CD4-positive, alpha-beta T cell (primary cell): ENCODE data around the gene AP4M1. TPM values are rescaled to one million over a fixed set of nuclear protein-coding genes. Genes with fewer than 3 reads are reported as not detected.

ENCODE experiments used
- ATAC-seq: fragments of 200-7000 bp; cut with Tn5 transposase; one replicate; pipeline ENCODE4 v1.10.0; 2022; ENCODE audit warnings: mild to moderate bottlenecking; ENCODE audit not compliant: poor library complexity
- CTCF ChIA-PET: fragments of 350-600 bp; sonication (Branson Sonifier 250); formaldehyde crosslinking; loops from one replicate; lab custom pipeline; 2021; ENCODE audit warnings: antibody characterized with exemption, inconsistent platforms; lab: Charles Lee
- POLR2A ChIA-PET: fragments of 350-600 bp; sonication (Branson Sonifier 250); formaldehyde crosslinking; loops from one replicate; lab custom pipeline; 2021; ENCODE audit warnings: antibody characterized with exemption, inconsistent platforms; lab: Charles Lee
- DNase-seq, 14 experiments: peaks; one replicate each; pipeline ENCODE4 v3.0.0-alpha.2; 2013 to 2020; ENCODE audit warnings: mixed read lengths in 2 of 14
- H3K27ac ChIP-seq, 2 donors: one replicate each; pipeline versions ENCODE4 v1.5.1 to v1.7.0; 2013; ENCODE audit warnings: low read length in 2 of 2, low read depth in 1 of 2, mild to moderate bottlenecking in 1 of 2
- H3K27me3 ChIP-seq, 2 experiments: 1 replicate in 1 of 2; 2 replicates in 1 of 2; pipeline versions ENCODE4 v1.6.1 to v1.7.0; 2013; ENCODE audit warnings: low read length in 2 of 2, control low read depth in 1 of 2, mild to moderate bottlenecking in 1 of 2, moderate library complexity in 1 of 2; ENCODE audit not compliant: insufficient read depth in 2 of 2, control insufficient read depth in 1 of 2
- H3K36me3 ChIP-seq: one replicate; pipeline ENCODE4 v1.6.1; 2013; ENCODE audit warnings: low read length, control low read depth; ENCODE audit not compliant: insufficient read depth
- H3K4me1 ChIP-seq: one replicate; pipeline ENCODE4 v1.6.1; 2013; ENCODE audit warnings: low read length, control low read depth; ENCODE audit not compliant: insufficient read depth
- H3K4me3 ChIP-seq: one replicate; pipeline ENCODE4 v1.5.1; 2013; ENCODE audit warnings: mild to moderate bottlenecking, low read length, moderate library complexity
- H3K9me3 ChIP-seq, 2 experiments: 1 replicate in 1 of 2; 2 replicates in 1 of 2; pipeline versions ENCODE4 v1.6.1 to v1.7.0; 2013; ENCODE audit warnings: low read length in 2 of 2, mild to moderate bottlenecking in 2 of 2, control low read depth in 1 of 2, moderate library complexity in 1 of 2; ENCODE audit not compliant: control insufficient read depth in 1 of 2, insufficient read depth in 1 of 2
- H3K27ac Mint-ChIP-seq: one replicate; pipeline ENCODE4 v1.8.0; 2020; ENCODE audit warnings: mixed read lengths
- H3K27me3 Mint-ChIP-seq: one replicate; pipeline ENCODE4 v1.8.0; 2021; ENCODE audit warnings: mixed read lengths
- H3K36me3 Mint-ChIP-seq: one replicate; pipeline ENCODE4 v1.8.0; 2021; ENCODE audit warnings: low read depth, mixed read lengths
- H3K4me1 Mint-ChIP-seq: one replicate; pipeline ENCODE4 v1.8.0; 2021; ENCODE audit warnings: low read depth, mixed read lengths
- H3K4me3 Mint-ChIP-seq: one replicate; pipeline ENCODE4 v1.8.0; 2020; ENCODE audit warnings: mild to moderate bottlenecking, mixed read lengths
- H3K9me3 Mint-ChIP-seq: one replicate; pipeline ENCODE4 v1.8.0; 2020; ENCODE audit warnings: mixed read lengths
- intact Hi-C, 2 experiments: fragments of 100-400 bp; cut with DNase I in 1 of 2; cut with micrococcal nuclease in 1 of 2; formaldehyde crosslinking; loops; one replicate each; pipeline versions ENCODE4 v1.15.1 to v1.9.0; 2023 to 2025; cut with DNase I, micrococcal nuclease
- total RNA-seq, 174 experiments: library from RNA in 2 of 174; stranded (reverse) in 2 of 174; gene quantifications; one replicate each; pipeline ENCODE4 v1.2.3 and lab custom pipeline; 2021 to 2026
- TF ChIP-seq, protein P1 (sequence below): fragments of 200-600 bp; IDR thresholded peaks from one replicate; pipeline ENCODE4 v1.8.0; 2022; ENCODE audit warnings: antibody characterized with exemption, mild to moderate bottlenecking

The AP4M1 gene
- total RNA-seq, 2 experiments from 2014 or later: 2.8 to 4.0 TPM

DNA sequence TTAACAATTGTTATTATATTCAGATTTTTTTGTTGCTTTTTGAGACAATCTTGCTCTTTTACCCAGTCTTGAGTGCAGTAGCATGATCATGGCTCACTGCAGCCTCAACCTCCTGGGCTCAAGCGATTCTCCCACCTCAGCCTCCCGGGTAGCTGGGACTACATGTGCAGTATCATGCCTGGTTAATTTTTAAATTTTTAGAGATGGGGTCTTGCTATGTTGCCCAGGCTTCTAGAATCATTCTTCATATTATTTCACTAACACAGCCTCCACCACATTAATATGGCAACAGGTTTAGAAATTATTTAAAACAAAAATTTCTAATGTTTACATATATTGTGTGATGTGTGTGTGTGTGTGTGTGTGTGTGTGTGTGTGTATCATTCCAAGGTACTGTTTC lies 45.8 kb downstream of the AP4M1 start:
- intact Hi-C loops: no loop called here
- peaks cover 33% of the 10 kb centered on the region for H3K4me1 Mint-ChIP-seq
- H3K36me3 ChIP-seq: peaks cover 6% of the 10 kb centered on the region
- H3K27me3 ChIP-seq: no peaks in the 10 kb centered on the region
- peak overlapping the region; percentile 95 for H3K27ac Mint-ChIP-seq
- ATAC-seq (no peak), DNase-seq (no peak)
- H3K27me3 Mint-ChIP-seq: no peaks in the 10 kb centered on the region
- CTCF ChIA-PET: interaction anchor here (1.7 to 1.8 kb wide), 2 partner anchors 14 to 43 kb away, joined by 4 to 5 read pairs; no protein-coding TSS in a partner anchor
- POLR2A ChIA-PET: interaction anchor here (0.7 to 4.0 kb wide), 7 partner anchors 9 to 228 kb away, joined by 4 to 53 read pairs (median 15); partner anchors contain the start of genes AP4M1, GAL3ST4, MCM7 and TRAPPC14
- H3K36me3 Mint-ChIP-seq: peaks cover 28% of the 10 kb centered on the region
- no peak overlapping the region for H3K27ac ChIP-seq
- no peak overlapping the region for H3K4me3 ChIP-seq
- H3K4me3 Mint-ChIP-seq: no peak overlapping the region
- H3K4me1 ChIP-seq: peaks cover 32% of the 10 kb centered on the region
- no peaks in the 10 kb centered on the region for H3K9me3 ChIP-seq
- TF ChIP-seq, protein P1, sequence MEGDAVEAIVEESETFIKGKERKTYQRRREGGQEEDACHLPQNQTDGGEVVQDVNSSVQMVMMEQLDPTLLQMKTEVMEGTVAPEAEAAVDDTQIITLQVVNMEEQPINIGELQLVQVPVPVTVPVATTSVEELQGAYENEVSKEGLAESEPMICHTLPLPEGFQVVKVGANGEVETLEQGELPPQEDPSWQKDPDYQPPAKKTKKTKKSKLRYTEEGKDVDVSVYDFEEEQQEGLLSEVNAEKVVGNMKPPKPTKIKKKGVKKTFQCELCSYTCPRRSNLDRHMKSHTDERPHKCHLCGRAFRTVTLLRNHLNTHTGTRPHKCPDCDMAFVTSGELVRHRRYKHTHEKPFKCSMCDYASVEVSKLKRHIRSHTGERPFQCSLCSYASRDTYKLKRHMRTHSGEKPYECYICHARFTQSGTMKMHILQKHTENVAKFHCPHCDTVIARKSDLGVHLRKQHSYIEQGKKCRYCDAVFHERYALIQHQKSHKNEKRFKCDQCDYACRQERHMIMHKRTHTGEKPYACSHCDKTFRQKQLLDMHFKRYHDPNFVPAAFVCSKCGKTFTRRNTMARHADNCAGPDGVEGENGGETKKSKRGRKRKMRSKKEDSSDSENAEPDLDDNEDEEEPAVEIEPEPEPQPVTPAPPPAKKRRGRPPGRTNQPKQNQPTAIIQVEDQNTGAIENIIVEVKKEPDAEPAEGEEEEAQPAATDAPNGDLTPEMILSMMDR: no peak
- no peaks in the 10 kb centered on the region for H3K9me3 Mint-ChIP-seq

DNA sequence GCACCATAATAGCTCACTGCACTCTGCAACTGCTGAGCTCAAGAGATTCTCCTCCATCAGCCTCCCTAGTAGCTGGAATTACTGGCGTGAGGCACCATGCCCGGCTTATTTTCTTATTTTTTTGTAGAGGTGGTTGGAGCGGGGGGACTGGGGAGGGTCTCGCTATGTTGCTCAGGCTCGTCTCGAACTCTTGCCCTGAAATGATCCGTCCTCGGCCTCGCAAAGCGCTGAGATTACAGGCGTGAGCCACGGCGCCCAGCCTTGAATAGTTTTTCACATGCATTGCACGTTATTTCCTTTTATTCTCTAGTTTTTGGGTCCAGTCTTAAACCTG lies 46.7 kb downstream of the AP4M1 start:
- POLR2A ChIA-PET: interaction anchor here (0.6 to 4.0 kb wide), 37 partner anchors 10 to 438 kb away, joined by 3 to 53 read pairs (median 6); partner anchors contain the start of genes AP4M1, FBXO24, GAL3ST4 and GPC2
- peaks cover 38% of the 10 kb centered on the region for H3K36me3 Mint-ChIP-seq
- H3K9me3 ChIP-seq: no peaks in the 10 kb centered on the region
- H3K4me1 Mint-ChIP-seq: peaks cover 35% of the 10 kb centered on the region
- peak overlapping the region; percentile 89 to 94 for H3K27ac ChIP-seq
- peak overlapping the region; percentile 95 for H3K27ac Mint-ChIP-seq
- intact Hi-C loops: loop anchor here (1.0 to 2.0 kb wide), 4 partner anchors 10 to 29 kb away; partner anchors contain the start of genes GPC2 (in 2 of the 2), STAG3 (in 2 of the 2) and TRAPPC14 (in 1 of the 2)
- ATAC-seq (peak; percentile 5), DNase-seq (no peak)
- TF ChIP-seq, protein P1: no peak
- H3K27me3 Mint-ChIP-seq: no peaks in the 10 kb centered on the region
- H3K27me3 ChIP-seq: no peaks in the 10 kb centered on the region
- H3K36me3 ChIP-seq: peaks cover 8% of the 10 kb centered on the region
- peaks cover 35% of the 10 kb centered on the region for H3K4me1 ChIP-seq
- H3K4me3 ChIP-seq: peak overlapping the region; percentile 99
- CTCF ChIA-PET: interaction anchor here (0.6 to 2.2 kb wide), 5 partner anchors 10 to 68 kb away, joined by 3 to 9 read pairs (median 4); no protein-coding TSS in a partner anchor
- no peaks in the 10 kb centered on the region for H3K9me3 Mint-ChIP-seq
- H3K4me3 Mint-ChIP-seq: peak overlapping the region; percentile 92

DNA sequence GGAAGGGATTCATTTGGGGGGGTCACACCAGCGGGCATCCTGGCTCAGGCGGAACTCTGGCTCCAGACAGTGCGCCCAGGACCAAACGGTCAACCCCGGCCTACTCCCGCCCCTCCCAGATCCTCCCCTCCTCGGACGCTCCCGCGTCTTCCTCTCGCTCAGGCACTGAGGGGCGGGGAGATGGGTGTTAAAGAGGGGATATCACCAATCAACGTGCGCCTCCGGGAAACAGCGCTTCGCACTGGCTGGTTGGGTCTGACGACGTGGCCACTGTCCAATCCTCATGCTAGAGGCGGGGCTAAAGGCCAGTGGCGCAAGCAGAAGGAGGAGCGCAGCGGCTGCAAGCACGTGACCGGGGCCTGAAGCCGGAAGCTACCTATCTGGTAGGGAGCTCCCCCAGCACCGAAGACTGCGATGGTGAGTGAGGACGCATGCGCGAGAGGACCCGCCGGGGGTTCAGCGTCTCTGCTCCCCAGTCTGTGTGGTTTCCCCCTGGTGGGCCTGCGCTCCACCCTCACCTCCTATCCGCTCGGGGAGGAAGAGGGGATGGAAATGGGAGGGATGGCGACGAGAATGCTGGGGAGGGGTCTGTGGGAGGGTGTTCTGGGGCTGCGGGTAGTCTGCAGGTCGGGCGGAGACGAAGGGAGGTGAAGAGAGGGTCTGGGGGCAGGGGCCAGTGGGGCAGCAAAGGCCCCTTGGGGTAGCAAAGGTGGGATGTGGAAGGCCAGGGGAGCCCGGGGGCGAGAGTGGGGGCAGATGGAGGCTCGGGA lies 47.3 kb downstream of the AP4M1 start, which contains the start of gene LAMTOR4:
LAMTOR4 (plus strand) TSS at position 360 of the 770 bp plus-strand sequence; CDS start at position 415, 55 bp downstream.
- H3K9me3 ChIP-seq: no peaks in the 10 kb centered on the region
- H3K27me3 Mint-ChIP-seq: no peaks in the 10 kb centered on the region
- ChIA-PET POLR2A (interaction anchor here (0.6 to 4.0 kb wide), 37 partner anchors 10 to 437 kb away, joined by 3 to 53 read pairs (median 7); partner anchors contain the start of genes AP4M1, FBXO24, GAL3ST4 and GPC2), CTCF (interaction anchor here (0.6 to 2.2 kb wide), 6 partner anchors 9 to 1269 kb away, joined by 3 to 9 read pairs (median 4); no protein-coding TSS in a partner anchor)
- H3K4me3 Mint-ChIP-seq: peak within 1 kb of the TSS; percentile 92
- DNase-seq (peak; percentile 94 to 100 (median 97)), ATAC-seq (peak; percentile 95)
- no peaks in the 10 kb centered on the region for H3K27me3 ChIP-seq
- peak within 1 kb of the TSS; percentile 95 for H3K27ac Mint-ChIP-seq
- peaks cover 38% of the 10 kb centered on the region for H3K4me1 Mint-ChIP-seq
- TF ChIP-seq, protein P1: peak; percentile 9
- no peaks in the 10 kb centered on the region for H3K9me3 Mint-ChIP-seq
- H3K4me1 ChIP-seq: peaks cover 41% of the 10 kb centered on the region
- H3K36me3 ChIP-seq: peaks cover 14% of the 10 kb centered on the region
- intact Hi-C loops: loop anchor here (1.0 to 2.0 kb wide), 4 partner anchors 10 to 29 kb away; partner anchors contain the start of genes GPC2 (in 2 of the 2), STAG3 (in 2 of the 2) and TRAPPC14 (in 1 of the 2)
- H3K27ac ChIP-seq: peak within 1 kb of the TSS; percentile 93 to 94
- peak within 1 kb of the TSS; percentile 99 for H3K4me3 ChIP-seq
- H3K36me3 Mint-ChIP-seq: peaks cover 43% of the 10 kb centered on the region
